AG04450 (cell line): ENCODE results near the gene ABCA3. TPM values are rescaled to one million over a fixed set of nuclear protein-coding genes. Genes with fewer than 3 reads are reported as not detected.
A peak's percentile ranks its signal among the peaks of the same experiment; 100 is the strongest.

Source experiments
- CTCF ChIA-PET: fragments of 300-600, 350-600 bp; formaldehyde crosslinking; extraction: SDS; loops from one replicate; lab custom pipeline; 2022; ENCODE audit warnings: antibody characterized with exemption, inconsistent platforms; lab: Charles Lee
- POLR2A ChIA-PET: fragments of 350-600 bp; formaldehyde crosslinking; extraction: SDS; loops from one replicate; lab custom pipeline; 2021; ENCODE audit warnings: antibody characterized with exemption, inconsistent platforms; lab: Yijun Ruan, JAX
- DNase-seq: peaks from one replicate; pipeline ENCODE4 v3.0.0-alpha.2; 2011; ENCODE audit warnings: low read depth, low spot score
- H3K27ac ChIP-seq: one replicate; pipeline ENCODE4 v1.5.1; 2012; ENCODE audit warnings: low read depth, low read length, control low read depth
- H3K27me3 ChIP-seq: one replicate; pipeline ENCODE4 v1.6.0; 2012; ENCODE audit warnings: low read length; ENCODE audit not compliant: control insufficient read depth, insufficient read depth
- H3K4me3 ChIP-seq: 2 replicates; pipeline ENCODE4 v1.5.1; 2011; ENCODE audit warnings: mild to moderate bottlenecking, low read depth, low read length, control low read depth
- H3K9me3 ChIP-seq: 2 replicates; pipeline ENCODE4 v1.5.1; 2012; ENCODE audit warnings: low read length; ENCODE audit not compliant: control insufficient read depth, insufficient read depth
- CTCF ChIP-seq: IDR thresholded peaks from 2 replicates; pipeline ENCODE4 v1.5.1; 2011; ENCODE audit warnings: low read depth, low read length, control low read depth, inconsistent platforms
- polyA plus RNA-seq: library from polyadenylated mRNA; depleted of rRNA; stranded (reverse); fragments of >200 nt; gene quantifications from 2 replicates; pipeline ENCODE4 v1.2.3, GENCODE V29; 2011

The ABCA3 gene
- polyA plus RNA-seq, 1 experiment = 0.06 TPM

- DNase-seq = no peak
- Histone ChIP-seq H3K4me3 (no peak overlapping the region), H3K27me3 (no peaks in the 10 kb centered on the region), H3K27ac (no peak overlapping the region), H3K9me3 (no peaks in the 10 kb centered on the region; the same call in 1 of the 2 replicates)
- TF ChIP-seq CTCF = no peak
- CTCF ChIA-PET = interaction anchor here (1.6 kb wide), 1 partner anchor 9 kb away, joined by 4 read pairs; no protein-coding TSS in a partner anchor
- POLR2A ChIA-PET = interaction anchor here (1.7 to 1.9 kb wide), 3 partner anchors 48 to 249 kb away, joined by 5 to 8 read pairs (median 6); partner anchors contain the start of gene MLST8
These were observed 87.8 kb downstream of the ABCA3 start for GRCh38 chr16:2252806-2253148.

DNA sequence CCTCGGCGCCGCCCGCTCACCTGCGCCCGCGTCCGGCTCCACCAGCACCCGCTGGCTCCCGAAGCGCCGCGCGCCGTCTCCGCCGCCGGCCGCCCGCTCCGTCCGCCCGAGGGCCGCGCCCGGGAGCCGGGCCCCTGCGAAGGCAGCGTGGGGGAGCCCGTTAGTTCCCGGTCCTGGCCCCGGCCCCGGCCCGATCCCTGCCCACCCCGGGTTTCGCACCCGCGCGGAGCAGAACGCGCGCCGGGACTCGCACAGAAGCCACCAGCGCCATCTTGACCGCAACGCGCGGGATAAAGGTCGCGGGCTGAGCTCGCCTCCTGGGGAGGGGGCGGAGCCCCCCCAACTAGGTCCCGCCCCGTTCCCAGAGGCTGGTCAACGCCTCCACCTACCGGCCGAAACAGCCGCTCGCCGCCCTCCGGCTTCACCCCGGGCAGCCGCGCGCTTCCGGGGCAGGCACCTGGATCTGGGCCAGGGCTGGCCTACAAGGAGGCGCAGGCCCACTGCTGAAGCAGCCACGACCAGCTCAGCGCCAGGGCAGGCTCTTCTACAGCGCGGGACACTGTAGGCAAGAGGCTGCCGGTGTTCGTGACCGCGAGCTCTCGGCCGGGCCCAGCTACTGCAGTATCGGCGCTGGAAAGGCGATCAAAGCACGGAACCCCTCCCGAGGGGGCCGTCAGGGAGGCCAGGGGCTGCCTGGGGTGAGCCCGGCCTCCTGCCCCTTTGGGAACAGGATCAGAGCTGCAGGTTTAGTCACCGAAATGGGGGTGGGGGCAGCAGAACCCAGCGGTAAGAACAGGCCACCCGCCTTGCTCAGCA, 89.0 kb downstream of the ABCA3 start, which contains the start of gene ECI1:
ECI1 (minus strand) TSS at position 292 of the 816 bp plus-strand sequence; CDS start at position 271, 21 bp downstream.
- Histone ChIP-seq H3K27ac (peak within 1 kb of the TSS; percentile 73), H3K27me3 (no peaks in the 10 kb centered on the region), H3K4me3 (peak within 1 kb of the TSS; percentile 73), H3K9me3 (no peaks in the 10 kb centered on the region; the same call in 1 of the 2 replicates)
- ChIA-PET POLR2A (interaction anchor here (0.5 to 2.1 kb wide), 13 partner anchors 9 to 287 kb away, joined by 3 to 26 read pairs (median 4); partner anchors contain the start of genes DNASE1L2, MLST8, NTN3 and RNPS1), CTCF (interaction anchor here (0.6 to 1.6 kb wide), 9 partner anchors 10 to 259 kb away, joined by 3 to 5 read pairs (median 3); no protein-coding TSS in a partner anchor)
- peak; percentile 85 for DNase-seq
- TF ChIP-seq CTCF = peak; percentile 64

DNA sequence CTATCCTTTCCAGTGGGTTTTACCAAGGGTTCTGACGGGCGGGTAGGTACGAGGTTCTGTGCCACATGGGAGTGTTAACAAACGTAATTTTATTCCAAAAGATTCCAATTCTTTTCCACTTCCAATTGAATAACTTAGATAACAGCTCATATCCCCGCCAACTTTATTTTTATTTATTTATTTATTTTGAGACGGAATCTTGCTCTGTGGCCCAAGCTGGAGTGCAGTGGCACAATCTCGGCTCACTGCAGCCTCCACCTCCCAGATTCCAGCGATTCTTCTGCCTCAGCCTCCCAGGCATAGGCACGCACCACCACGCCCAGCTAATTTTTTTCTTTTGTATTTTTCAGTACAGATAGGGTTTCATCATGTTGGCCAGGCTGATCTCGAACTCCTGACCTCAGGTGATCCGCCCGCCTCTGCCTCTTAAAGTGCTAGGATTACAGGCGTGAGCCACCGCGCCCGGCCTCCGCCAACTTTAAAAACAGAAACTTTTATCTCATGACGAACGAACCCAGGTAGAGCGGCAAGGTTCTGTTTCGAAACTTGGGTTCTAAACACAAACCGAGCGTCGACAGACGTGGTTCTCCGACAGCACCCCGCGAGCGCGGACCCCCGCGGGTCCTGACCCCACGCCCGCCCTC, 89.8 kb downstream of the ABCA3 start:
- POLR2A ChIA-PET = interaction anchor here (0.5 to 2.1 kb wide), 10 partner anchors 13 to 286 kb away, joined by 3 to 26 read pairs (median 6); partner anchors contain the start of genes AMDHD2, DNASE1L2, MLST8 and NTN3
- no peaks in the 10 kb centered on the region for H3K27me3 ChIP-seq

DNA sequence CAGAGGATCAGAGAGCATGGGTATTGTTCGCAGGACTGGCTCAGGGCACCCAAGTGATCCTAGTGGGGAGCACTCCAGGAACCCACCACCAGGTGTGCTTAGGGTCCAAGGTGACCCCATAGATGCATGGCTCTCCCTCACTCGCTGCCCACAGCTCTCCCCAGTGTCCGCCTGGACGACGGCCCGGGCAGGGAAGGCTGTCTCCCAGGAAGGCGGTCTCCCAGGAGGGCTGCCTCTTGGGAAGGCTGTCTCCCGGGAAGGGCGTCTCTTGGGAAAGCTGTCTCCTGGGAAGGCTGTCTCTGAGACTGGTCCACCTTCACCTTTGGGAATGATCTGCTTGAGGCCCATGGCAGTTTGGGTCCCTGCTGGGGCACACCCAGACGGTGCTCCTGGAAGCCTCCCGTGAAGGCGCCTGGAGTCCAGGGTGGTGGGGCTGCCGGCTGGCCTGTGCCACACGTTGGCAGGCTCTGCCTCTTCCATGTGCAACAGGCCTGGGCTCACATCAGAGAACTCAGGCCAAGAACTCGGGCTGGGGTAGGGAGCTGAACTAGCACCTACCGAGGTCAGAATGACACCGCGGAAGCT, 94.1 kb downstream of the ABCA3 start:
- no peak overlapping the region for H3K4me3 ChIP-seq
- no peaks in the 10 kb centered on the region; the same call in 1 of the 2 replicates for H3K9me3 ChIP-seq
- TF ChIP-seq CTCF = no peak
- POLR2A ChIA-PET = interaction anchor here (0.6 kb wide), 1 partner anchor 158 kb away, joined by 4 read pairs; no protein-coding TSS in a partner anchor
- no peaks in the 10 kb centered on the region for H3K27me3 ChIP-seq
- no peak for DNase-seq
- no peak overlapping the region for H3K27ac ChIP-seq
- CTCF ChIA-PET = interaction anchor here (1.2 kb wide), 1 partner anchor 255 kb away, joined by 3 read pairs; no protein-coding TSS in a partner anchor

More for the DNA sequence above, 89.8 kb downstream of the ABCA3 start:
- CTCF ChIA-PET = interaction anchor here (0.6 to 1.2 kb wide), 7 partner anchors 14 to 260 kb away, joined by 3 to 5 read pairs (median 3); no protein-coding TSS in a partner anchor
- no peak for TF ChIP-seq CTCF
- Histone ChIP-seq H3K9me3 (no peaks in the 10 kb centered on the region; the same call in 1 of the 2 replicates), H3K4me3 (peak overlapping the region; percentile 73), H3K27ac (peak overlapping the region; percentile 65)
- no peak for DNase-seq
